GM18858 (cell line): ENCODE data around the gene SESN1.

Source experiments
- ATAC-seq: cut with Tn5 transposase; IDR thresholded peaks from one replicate; pipeline ENCODE4 v1.9.1; 2021; ENCODE audit not compliant: unreplicated experiment

Gene SESN1

DNA sequence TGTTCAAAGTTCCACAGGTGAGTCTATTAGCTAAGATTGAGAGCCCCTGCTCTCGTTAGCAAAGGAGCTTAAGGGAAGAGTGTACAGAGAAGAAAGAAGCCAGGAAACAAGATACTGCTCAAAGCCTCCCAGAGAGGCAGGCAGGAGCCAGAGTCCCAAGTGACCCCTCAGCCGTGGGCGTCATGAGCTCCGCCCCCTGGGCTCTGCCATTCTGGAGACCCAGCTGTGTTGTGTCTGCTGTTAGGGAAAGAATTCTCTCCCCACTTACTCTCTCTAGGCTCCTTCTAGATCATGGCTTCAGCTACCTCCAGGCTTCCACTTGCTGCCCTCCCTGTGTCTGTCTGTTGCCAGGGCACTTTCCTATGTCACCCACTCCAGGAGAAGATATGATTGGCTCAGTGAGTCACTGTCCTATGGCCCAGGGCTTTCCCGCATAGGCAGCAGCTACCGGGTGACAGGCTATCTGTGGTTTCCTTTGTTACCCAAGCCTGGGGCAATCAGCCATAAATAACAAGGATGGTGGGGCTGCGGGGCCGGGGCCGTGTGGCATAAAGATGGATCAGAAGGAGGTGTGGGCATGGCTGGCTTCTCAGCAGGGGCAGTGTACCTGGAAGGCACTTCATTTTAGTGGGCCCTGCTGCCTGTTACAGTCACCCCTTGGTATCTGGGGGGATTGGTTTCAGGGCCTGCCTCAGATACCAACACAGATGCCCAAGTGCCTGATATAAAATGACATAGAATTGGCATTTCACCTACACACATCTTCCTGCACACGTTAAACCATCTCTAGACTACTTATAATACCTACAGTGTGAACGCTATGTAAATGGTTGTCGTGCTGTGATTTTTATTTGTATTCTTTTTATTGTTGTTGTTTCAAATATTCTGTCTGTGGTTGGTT is 127.5 kb downstream of the SESN1 start:
- ATAC-seq = no peak

DNA sequence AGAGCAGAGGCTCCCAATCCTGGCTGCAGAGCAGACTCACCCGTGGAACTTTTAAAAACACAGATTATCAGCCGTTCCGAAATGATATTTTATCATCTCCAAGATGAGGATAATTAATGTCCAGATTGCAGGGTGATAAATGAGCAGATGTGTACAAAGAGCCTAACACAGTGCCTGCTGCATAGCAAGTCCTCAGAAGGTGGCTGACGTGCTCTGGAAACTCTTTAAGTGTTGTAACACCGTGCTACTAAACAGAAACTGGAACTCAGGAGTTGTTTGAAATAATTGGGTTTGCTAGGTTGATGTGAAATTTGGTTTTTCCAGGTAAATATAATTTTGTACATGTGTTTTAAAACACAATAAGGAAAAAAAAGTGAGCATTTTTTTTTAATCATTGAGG is 128.4 kb downstream of the SESN1 start:
- no peak for ATAC-seq

DNA sequence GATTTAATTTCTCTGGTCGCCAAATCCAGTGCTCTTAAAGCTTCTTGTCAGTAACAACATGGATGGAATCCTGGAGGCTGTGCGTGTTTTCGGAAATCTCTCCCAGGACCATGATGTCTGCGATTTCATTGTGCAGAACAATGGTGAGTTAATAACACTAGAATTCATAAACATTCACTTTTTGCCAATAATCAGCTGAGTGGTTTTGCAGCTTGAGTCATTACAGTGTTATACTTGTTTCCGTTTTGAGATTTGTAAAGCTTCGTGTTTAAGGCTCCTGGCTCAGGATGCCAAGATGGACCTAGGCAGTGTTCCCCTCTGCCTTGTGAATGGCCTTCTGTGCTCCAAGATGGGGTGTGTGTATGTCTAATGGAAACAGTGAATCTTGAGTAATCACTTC is 132.7 kb downstream of the SESN1 start:
- ATAC-seq = no peak

DNA sequence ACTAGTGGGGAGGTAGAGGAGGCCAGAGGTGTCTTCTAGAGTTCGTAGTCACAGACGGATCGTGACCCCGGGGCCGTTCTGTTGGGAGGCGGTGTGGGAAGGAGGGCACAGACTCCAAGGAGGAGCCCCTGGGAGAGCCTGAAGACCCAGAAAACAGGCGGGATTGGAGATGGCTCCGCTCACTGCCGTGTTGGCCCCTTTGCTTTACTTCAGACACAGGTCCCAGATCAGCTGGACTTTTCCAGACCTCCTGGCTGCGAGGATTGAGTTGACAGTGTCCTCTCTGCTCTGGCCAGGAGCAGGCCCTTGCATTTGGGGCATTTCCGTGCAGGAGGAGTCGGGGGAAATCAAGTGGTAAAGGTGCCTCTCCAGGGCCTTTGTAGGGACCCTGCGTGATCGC is 133.6 kb downstream of the SESN1 start:
- ATAC-seq = no peak

DNA sequence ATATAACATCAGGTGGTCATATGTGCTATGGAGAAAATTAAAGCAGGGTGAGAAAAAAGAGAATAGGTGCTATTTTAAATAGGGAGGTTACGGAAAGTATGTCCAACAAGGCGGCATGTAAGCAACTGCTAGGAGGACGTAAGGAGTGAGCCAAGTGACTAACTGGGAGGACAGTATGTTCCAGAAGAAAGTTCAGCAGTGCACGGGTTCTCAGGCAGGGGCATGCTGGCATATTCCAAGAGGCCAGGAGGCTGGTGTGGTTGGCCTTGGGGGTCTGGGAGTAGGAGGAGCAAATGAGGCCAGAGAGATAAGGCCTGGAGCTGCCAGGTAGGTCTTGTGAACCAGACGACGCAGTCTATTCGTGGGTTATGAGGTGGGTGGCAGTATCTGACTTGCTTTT is 134.0 kb downstream of the SESN1 start:
- ATAC-seq = no peak

DNA sequence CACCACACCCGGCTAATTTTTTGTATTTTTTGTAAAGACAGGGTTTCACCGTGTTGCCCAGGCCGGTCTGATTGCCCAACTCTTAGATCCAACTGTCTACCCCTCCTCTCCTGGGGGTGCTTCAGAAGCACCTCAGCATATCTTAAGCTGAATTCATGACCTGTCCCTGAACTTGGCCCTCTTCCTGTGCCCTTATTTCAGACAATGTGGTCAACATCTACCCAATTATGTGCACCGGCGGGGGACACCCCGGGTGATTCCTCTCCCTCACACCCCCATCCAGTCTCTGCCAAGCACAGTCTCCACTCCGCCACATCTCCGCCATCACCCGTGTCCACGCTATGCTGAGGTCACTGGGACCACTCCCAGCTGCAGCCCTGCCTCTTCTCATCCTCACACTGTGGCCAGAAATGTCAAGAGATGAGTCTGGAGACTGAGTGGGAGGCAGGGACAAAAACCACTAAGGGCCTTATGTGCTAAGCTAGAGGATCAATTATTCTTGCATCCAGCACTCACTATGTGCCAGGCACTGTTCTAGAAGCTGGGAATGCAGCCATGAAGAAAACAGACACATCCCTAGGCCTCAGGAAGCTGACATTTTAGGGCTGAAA is 134.6 kb downstream of the SESN1 start:
- no peak for ATAC-seq

DNA sequence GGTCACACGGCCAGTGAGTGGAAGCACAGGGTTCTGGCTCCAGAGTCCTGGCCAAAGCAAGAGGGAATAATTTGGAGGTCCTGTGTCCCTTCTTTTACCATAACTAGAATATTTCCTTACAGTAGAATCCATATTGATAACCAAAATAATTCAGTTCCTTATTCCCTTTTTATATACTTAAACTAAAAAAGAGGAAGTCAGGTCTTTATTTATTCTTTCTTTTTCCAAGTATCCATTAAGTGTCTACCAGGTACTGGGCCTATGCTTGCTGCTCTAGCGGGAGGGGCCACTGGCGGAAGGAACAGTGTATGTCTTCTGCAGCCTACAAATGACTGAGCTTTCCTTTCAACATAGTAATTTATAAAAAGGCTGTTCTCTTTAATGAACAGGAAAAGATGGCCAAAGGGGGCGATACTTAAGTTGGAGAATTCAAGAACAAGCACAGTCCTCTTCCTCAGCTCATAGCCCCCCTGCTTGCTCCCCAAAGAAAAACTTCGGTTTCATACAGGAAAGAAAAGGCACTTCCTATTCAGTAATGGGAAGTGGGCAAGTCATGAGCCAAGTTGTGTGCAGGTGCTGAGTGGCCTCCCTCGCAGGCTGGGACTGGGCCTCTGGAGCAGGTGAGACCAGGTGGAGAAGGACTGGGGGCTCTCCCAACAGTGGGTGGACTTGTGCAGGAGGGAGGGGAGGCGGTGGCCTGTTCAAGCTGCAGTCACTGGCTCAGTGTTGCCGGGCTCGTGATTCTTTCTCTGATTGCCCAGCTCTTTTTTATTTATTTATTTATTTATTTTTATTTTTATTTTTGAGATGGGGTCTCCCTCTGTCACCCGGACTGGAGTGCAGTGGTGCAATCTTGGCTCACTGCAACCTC is 135.5 kb downstream of the SESN1 start:
- no peak for ATAC-seq

DNA sequence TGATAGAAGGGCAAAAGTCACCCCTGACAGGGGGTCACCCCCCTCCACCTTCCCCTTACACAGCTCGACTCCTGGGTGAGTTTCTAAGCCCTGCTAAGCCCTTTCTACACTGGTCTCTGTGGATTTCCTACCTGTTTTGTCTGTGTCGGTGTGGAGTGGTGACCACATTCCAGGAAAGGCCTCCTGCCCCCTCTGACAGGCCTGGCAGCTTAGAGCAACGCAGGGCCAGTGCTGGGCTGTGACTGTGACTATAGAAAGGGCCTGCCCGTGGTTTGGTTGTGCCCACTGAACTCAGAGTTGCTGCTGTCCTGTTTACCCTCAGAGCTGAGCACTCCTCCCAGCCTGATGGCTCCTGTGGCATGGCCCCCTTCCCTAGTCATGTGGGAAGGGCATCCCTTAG is 137.4 kb downstream of the SESN1 start:
- ATAC-seq = no peak

DNA sequence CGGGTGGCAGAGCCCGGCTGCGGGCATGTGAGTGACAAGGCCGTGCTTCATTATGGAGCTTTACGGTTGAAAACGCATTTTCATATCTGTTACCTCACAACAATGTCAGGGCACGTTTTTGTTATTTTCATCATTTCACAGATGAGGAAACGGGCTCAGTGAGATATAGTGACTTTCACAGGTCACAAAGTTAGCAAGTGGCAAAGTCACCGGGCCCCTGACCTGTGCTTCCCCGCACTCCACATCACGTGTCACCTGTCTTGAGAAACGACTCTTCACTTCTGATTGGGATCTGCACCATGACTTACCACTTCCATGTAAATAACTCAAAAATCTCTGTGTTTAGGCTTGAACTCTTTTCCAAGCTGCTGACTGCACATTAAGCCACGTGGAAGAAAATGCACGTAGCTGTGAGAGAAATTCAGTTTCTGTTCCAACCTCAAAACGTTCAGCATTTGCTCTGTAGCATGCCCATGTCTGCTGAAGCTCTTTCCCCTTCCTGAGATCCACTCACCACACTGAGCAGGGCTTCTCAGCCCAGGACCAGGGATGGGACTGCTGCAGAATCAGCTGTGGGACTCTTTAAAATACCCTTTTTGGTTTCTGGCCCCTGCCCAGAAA is 139.2 kb downstream of the SESN1 start:
- no peak for ATAC-seq

DNA sequence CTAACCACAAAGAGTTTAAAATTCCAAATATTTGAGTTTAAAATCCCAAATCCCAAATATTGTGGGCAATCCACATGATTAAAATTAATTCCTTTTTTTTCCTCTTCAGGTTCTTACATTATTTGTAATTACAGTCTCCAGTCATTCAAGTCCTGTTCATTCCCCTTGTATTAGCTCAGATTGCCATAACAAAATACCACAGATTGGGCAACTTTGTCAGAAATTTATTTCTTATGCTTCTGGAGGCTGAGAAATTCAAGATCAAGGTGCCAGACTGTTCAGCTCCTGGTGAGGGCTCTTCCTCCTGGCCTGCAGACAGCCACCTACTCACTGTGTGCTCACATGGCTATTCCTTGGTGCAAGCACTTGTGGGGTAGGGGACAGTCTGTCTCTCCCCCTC is 141.0 kb downstream of the SESN1 start:
- ATAC-seq = no peak

DNA sequence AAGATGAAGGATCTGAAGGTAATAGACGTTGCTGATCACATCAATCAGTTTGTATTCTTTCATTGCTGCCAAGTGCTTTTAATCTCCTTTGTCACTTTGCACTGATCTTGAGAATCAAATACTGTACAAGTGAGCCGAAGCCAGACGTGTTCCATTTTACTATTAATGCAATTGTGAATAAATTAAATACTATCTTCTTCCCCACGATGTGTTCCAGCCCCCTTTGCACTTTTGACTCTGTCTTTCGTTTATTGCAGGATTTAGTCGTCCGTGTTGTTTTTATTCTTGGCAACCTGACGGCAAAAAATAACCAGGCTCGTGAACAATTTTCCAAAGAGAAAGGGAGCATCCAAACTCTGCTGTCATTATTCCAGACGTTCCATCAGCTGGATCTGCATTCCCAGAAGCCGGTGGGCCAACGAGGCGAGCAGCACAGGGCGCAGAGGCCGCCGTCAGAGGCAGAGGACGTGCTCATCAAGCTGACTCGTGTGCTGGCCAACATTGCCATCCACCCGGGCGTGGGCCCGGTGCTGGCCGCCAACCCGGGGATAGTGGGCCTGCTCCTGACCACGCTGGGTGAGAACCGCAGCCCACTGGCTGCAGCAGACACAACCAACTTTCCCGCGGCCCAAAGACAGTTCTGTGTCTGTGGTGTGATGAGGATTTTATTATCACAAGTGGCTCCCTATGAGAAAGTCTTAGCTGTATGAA is 141.7 kb downstream of the SESN1 start:
- no peak for ATAC-seq

DNA sequence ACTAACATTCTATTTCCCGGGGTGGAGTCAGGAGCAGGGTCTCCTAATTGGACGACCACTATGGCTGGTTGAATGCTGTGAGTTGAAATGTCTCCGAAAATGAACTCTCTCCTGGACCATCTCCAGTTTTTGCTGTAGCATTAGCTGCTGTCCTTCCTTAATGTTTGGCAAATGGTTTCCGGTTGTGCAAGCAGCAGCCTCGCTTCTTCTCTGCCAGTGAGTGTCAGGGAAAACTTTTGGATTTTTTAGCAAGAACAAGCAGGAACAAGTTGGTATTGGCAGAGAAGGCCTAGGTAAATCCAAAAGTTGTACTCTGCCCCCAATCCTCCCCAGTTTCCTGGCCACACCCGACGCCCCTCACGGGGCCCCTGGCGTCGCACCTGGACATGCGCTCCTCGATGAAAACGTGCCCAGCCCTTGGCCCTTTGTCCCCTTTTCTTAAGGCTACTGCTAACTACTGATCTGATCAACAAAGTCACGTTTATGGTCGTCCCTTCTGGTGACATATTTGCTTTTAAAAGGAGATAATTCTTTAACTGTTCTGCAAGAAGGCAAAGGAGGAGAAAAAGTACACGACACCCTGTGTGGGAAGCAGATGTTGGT is 143.2 kb downstream of the SESN1 start:
- no peak for ATAC-seq

DNA sequence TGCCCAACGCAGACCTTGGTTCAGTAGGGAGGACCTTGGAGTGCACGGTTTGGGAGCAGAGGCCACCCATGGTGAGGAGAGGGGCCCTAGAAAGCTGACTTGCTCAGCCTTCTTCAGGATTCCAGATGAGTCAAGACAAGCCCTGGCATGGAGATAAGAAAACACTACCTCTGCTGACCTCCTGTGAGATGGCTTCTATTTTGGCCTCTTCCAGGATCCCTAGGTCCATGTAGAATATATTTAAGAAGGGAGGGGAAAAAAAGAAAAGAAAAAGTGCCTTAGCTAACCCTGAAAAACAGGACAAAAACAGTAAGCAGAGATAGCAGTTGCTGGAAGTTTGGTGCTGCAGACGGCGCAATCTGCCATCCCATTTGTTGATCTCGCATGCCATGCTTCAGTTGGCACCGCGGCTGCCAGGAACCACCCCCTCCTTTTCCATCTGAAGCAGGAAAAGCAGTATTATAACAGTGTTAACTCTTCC is 146.4 kb downstream of the SESN1 start:
- no peak for ATAC-seq

DNA sequence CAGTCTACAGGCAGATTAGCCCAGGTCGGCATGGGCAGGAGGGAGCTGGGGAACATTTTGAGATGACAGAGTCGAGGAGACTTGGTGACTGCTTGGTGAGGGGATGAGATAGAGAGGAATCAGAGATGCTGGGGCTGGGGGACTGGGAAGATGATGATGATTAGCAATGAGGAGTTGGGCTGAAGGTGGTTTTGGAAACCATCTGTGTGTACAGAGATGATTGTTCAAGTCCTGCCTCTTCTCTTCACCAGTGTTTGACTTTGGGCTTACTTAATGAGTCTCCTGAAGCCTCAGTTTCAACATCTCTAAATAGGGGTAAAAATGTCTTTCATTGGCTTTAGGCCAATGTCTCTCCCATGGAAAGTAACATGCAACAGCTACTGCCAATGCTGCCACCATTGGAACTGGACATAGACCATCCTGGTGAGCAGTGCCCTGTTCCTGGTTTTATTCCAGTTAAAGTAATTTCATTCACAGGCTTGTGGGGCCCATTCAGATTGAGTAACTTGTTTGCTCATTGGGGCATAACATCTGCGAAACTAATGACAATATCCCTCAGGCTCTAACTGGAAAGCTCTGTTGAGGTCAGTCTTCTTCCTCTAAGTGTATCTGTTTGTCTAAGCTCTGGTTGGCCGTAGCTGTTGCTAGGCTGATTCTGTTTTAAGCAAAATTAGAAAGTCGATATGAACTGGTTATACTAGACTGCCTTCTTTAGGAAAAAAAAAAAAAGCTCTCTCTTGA is 147.4 kb downstream of the SESN1 start:
- no peak for ATAC-seq

DNA sequence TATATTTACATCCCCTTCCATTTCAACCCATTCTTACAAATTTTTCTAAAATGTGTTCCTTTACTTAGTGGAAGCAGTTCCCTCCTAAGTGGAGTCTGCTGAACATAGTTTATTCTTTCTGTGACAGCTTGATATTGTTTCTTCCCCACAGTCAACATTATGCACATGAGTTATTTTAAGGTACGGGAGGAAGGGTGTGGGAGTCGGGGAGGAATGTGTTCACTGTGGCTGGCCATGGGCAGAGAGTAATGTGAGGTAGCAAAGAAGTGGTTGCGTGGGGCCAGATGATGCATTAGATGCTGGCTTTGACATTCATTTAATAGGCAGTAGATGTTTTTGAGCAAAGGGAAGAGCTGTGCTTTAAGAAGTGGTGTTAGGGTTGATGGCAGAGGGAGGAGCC is 148.0 kb downstream of the SESN1 start:
- ATAC-seq = no peak

DNA sequence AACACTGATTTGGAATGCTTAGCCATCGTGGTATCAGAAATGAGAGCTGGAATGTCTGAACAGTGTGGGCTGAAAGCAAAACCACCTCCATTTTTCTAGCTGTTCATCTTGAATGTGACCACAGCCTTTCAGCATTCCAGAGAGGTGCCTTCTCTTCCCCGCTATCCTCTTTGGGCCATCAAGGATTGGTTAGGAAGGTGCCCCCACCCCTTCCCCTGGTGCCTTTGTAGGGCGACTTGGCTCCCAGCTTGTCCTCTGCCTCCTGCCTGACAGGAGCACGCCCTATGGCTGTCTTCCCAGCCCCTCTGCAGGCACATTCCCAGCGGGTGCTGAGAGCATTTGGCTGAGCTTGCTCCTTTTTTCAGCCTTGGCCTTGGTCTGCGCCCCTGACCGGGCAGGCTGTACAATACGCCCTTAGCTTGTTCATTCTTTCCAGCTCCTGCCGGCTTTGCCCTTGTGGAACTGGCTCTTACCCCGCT is 148.9 kb downstream of the SESN1 start:
- ATAC-seq = no peak

DNA sequence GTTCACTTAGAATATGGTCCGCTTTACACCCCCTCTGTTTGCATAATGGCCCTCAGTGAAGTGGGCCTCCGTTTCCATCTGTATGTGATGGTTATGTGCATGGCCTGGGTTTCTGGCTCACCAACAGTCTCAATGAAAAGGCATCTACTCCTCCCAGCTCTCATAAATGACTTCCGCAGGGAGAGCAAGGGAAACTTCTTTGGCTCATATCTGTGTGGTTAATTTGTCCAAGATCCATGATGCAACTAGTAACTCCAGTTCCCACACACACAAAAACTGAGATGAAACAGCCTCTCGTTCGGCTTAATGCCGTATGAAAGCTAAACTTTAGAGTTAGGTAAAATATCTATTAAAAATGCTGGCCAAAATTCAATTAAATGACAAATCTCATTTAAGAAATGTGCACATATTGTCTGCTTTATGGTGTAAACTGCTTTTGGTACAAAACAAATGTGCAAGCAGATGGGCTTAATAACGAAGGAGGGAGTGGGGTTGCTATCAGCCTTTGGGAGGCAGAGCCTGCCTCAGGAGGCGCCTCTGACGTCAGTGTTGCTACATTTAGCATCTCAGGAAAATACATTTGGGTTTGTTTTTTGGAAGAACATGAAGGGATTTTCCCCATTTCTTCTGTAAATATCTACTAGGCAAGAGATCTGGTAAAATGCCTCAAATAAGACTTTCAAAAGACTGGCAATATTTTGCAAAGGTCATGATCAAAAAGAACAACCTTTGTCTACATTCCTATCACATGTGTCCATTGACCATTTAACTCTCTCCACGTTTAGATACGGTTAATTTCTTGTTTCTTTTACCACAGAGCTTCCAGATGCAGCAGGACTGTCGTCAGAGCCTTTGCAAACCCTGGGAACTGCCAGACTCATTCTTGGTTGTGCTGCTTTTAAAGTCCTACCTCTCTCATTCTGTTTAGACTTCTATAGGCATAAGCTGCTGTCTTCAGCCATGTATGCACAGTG is 149.7 kb downstream of the SESN1 start:
- no peak for ATAC-seq

DNA sequence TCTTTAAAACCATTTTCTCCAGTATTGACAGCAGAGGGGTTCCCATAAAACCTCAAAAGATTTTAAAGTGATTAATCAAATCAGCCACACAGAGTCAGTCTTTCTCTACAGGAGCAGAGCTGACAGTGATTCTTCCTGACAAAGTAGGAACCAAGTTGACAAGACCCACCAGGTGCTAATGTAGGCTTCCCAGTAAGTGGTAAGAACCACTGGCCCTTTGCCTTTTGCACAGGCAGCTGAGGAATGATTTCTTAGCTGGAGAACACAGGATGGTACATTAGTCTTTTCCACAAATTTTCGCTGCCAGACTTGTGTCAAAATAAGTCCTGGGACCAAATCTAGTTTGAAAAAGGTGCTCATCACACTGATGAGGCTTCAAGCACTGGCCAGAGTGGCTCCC is 150.6 kb downstream of the SESN1 start:
- no peak for ATAC-seq
